A549 (cell line): ENCODE measurements around the gene UBE2L5. TPM values are rescaled to one million over a fixed set of nuclear protein-coding genes. Genes with fewer than 3 reads are reported as not detected.

ENCODE experiments used
- ATAC-seq, 2 experiments: fragments of 200-7000 bp in 1 of 2; fragments of >200 bp in 1 of 2; cut with Nextera tagmentation in 1 of 2; cut with Tn5 transposase in 1 of 2; 3 replicates each; pipeline versions ENCODE4 v1.8.0 to v1.9.1; 2018 to 2020; ENCODE audit warnings: mild to moderate bottlenecking in 1 of 2, moderate library complexity in 1 of 2
- CTCF ChIA-PET: fragments of 300-600 bp; sonication (Branson Sonifier 250); formaldehyde crosslinking; extraction: SDS; loops from one replicate; lab custom pipeline; 2021; ENCODE audit warnings: antibody characterized with exemption, inconsistent platforms; lab: Yijun Ruan, JAX
- POLR2A ChIA-PET: fragments of 350-600 bp; formaldehyde crosslinking; extraction: SDS; loops from one replicate; lab custom pipeline; 2021; ENCODE audit warnings: antibody characterized with exemption, inconsistent platforms; lab: Yijun Ruan, JAX
- DNase-seq, 2 experiments: peaks; one replicate each; pipeline versions ENCODE4 v3.0.0 to v3.0.0-alpha.2; 2011 to 2016; ENCODE audit warnings: low read depth in 1 of 2, low spot score in 1 of 2
- FAIRE-seq: peaks from 2 replicates; lab custom pipeline; 2011; peaks lifted over from hg19 to GRCh38; lab: Jason Lieb, UNC
- H3K27ac ChIP-seq, 2 experiments: fragments of >200 bp; sonication (Bioruptor Twin); formaldehyde crosslinking; 3 replicates each; pipeline ENCODE4 v1.5.1; 2016 to 2017
- H3K4me1 ChIP-seq: fragments of >200 bp; sonication (Bioruptor Twin); formaldehyde crosslinking; 3 replicates; pipeline ENCODE4 v1.6.1; 2016
- H3K4me2 ChIP-seq: fragments of >200 bp; sonication (Bioruptor Twin); formaldehyde crosslinking; 3 replicates; pipeline ENCODE4 v1.6.1; 2016
- H3K4me3 ChIP-seq: fragments of >200 bp; sonication (Bioruptor Twin); formaldehyde crosslinking; 3 replicates; pipeline ENCODE4 v1.5.1; 2016
- H3K9me3 ChIP-seq: fragments of >200 bp; sonication (Bioruptor Twin); formaldehyde crosslinking; 3 replicates; pipeline ENCODE4 v1.6.1; 2016
- ATOH8 ChIP-seq: fragments of 250-450 bp; sonication (Bioruptor Pico); IDR thresholded peaks from 2 replicates; pipeline ENCODE4 v1.5.0; 2020; ENCODE audit warnings: low read depth, mild to moderate bottlenecking, moderate library complexity
- CEBPB ChIP-seq, 2 experiments: fragments of >200 bp in 1 of 2; sonication (Bioruptor Twin) in 1 of 2; formaldehyde crosslinking in 1 of 2; IDR thresholded peaks; 2 replicates each; pipeline ENCODE4 v1.6.1; 2012 to 2016
- CHD2 ChIP-seq: fragments of 150-350 bp; IDR thresholded peaks from 2 replicates; pipeline ENCODE4 v1.6.1; 2014; ENCODE audit warnings: low read length; ENCODE audit not compliant: partially characterized antibody
- CTCF ChIP-seq: fragments of >200 bp; sonication (Bioruptor Twin); formaldehyde crosslinking; IDR thresholded peaks from 3 replicates; pipeline ENCODE4 v1.5.1; 2016
- EHF ChIP-seq: fragments of 250-450 bp; sonication (Bioruptor Pico); IDR thresholded peaks from 2 replicates; pipeline ENCODE4 v1.5.0; 2020; ENCODE audit warnings: mild to moderate bottlenecking
- ELK1 ChIP-seq: fragments of 150-350 bp; IDR thresholded peaks from 2 replicates; pipeline ENCODE4 v1.6.1; 2014; ENCODE audit warnings: low read depth, mild to moderate bottlenecking, low read length
- ESRRA ChIP-seq: fragments of 150-350 bp; IDR thresholded peaks from 2 replicates; pipeline ENCODE4 v1.6.1; 2014; ENCODE audit warnings: mild to moderate bottlenecking, low read length, borderline replicate concordance
- FOXS1 ChIP-seq: fragments of 250-450 bp; sonication (Bioruptor Pico); IDR thresholded peaks from 2 replicates; pipeline ENCODE4 v1.5.0; 2020; ENCODE audit warnings: mild to moderate bottlenecking, moderate library complexity
- HDAC2 ChIP-seq: fragments of 200-600 bp; sonication (generic); IDR thresholded peaks from 2 replicates; pipeline ENCODE4 v1.6.1; 2016
- HMGXB4 ChIP-seq: fragments of 250-450 bp; sonication (Bioruptor Pico); IDR thresholded peaks from 2 replicates; pipeline ENCODE4 v1.5.0; 2021; ENCODE audit warnings: mild to moderate bottlenecking, moderate library complexity, borderline replicate concordance
- HOXB5 ChIP-seq: fragments of 250-450 bp; sonication (Bioruptor Pico); IDR thresholded peaks from 2 replicates; pipeline ENCODE4 v1.5.0; 2020; ENCODE audit warnings: mild to moderate bottlenecking, moderate library complexity
- JUNB ChIP-seq: fragments of >200 bp; sonication (Bioruptor Twin); formaldehyde crosslinking; IDR thresholded peaks from 2 replicates; pipeline ENCODE4 v1.6.1; 2016
- MAX ChIP-seq: IDR thresholded peaks from 2 replicates; pipeline ENCODE4 v1.6.1; 2012
- NFE2L2 ChIP-seq: fragments of 150-350 bp; conservative IDR thresholded peaks from 2 replicates; pipeline ENCODE4 v1.6.1; 2014; ENCODE audit warnings: low read length
- PBX3 ChIP-seq: IDR thresholded peaks from 2 replicates; pipeline ENCODE4 v1.6.1; 2012
- PHF8 ChIP-seq: fragments of 200-600 bp; sonication (generic); IDR thresholded peaks from 2 replicates; pipeline ENCODE4 v1.6.1; 2016; ENCODE audit warnings: low read depth, mild to moderate bottlenecking, antibody characterized with exemption, moderate library complexity, borderline replicate concordance
- REST ChIP-seq: fragments of 200-600 bp; sonication (generic); IDR thresholded peaks from 2 replicates; pipeline ENCODE4 v1.6.1; 2016; ENCODE audit warnings: antibody characterized with exemption, mild to moderate bottlenecking, moderate library complexity
- TFCP2L1 ChIP-seq: fragments of 250-450 bp; sonication (Bioruptor Pico); IDR thresholded peaks from 2 replicates; pipeline ENCODE4 v1.5.0; 2021; ENCODE audit warnings: mild to moderate bottlenecking
- ZC3H11A ChIP-seq: fragments of 450-650 bp; IDR thresholded peaks from 2 replicates; pipeline ENCODE4 v1.6.1; 2014; ENCODE audit warnings: antibody characterized with exemption, mild to moderate bottlenecking
- WGBS: methylation state at CpG from one replicate; pipeline ENCODE4 v1.1.6; 2017; ENCODE audit errors: missing lambda C conversion rate; 5-methylcytosine and 5-hydroxymethylcytosine counted together
- polyA plus RNA-seq, 4 experiments: library from polyadenylated mRNA; depleted of rRNA in 3 of 4; stranded (reverse); fragments of >200 nt; fragmentation: RNase III in 1 of 4; extraction: RNeasy Plus Mini Kit Qiagen cat#74134 plus additional on column Dnase treatment in 1 of 4; gene quantifications; 2 replicates in 3 of 4; 3 replicates in 1 of 4; pipeline ENCODE4 v1.2.3, GENCODE V29; 2011 to 2017

UBE2L5 gene
- polyA plus RNA-seq, 2 of the 4 experiments (the other 2 are of a cell fraction), result 0.31 TPM; not detected in 1

GRCh38 chr13:30375265-30375835, 46.9 kb upstream of the UBE2L5 start:
- no peak overlapping the region for H3K4me2 ChIP-seq
- WGBS, result 80% methylated on average over 13 of the region's 14 CpGs
- no peak overlapping the region for H3K27ac ChIP-seq
- TF ChIP-seq ESRRA (no peak), PBX3 (no peak), ZC3H11A (no peak), HOXB5 (CRISPR knock-in tag) (no peak), REST (no peak), CEBPB (IDR thresholded peaks at IDR 0.05) (no peak), PHF8 (no peak), NFE2L2 (no peak), CTCF (no peak), HDAC2 (no peak), TFCP2L1 (CRISPR knock-in tag) (no peak), ATOH8 (no peak), FOXS1 (CRISPR knock-in tag) (no peak), ELK1 (no peak), CHD2 (no peak), JUNB (no peak), MAX (no peak), EHF (no peak), HMGXB4 (no peak)
- ChIA-PET CTCF (interaction anchor here (0.6 to 0.7 kb wide), 2 partner anchors 15 to 31 kb away, joined by 3 read pairs; no protein-coding TSS in a partner anchor), POLR2A (no interaction called here)
- no peaks in the 10 kb centered on the region for H3K4me1 ChIP-seq
- FAIRE-seq, result no peak
- DNase-seq, result no peak
- no peak for ATAC-seq
- H3K9me3 ChIP-seq, result no peaks in the 10 kb centered on the region
- no peak overlapping the region for H3K4me3 ChIP-seq
